Measurements from ENCODE around the gene PPP1R14B.
A peak's percentile ranks its signal among the peaks of the same experiment; 100 is the strongest.

Gene PPP1R14B

GRCh38 chr11:64259533-64260067 lies 12.9 kb upstream of the PPP1R14B start:
- Mint-ChIP-seq H3K36me3 (peaks cover 19% of the 10 kb centered on the region), H3K9me3 (no peaks in the 10 kb centered on the region), H3K4me3 (no peak overlapping the region), H3K27ac (peak overlapping the region; percentile 64), H3K4me1 (peaks cover 9% of the 10 kb centered on the region), H3K27me3 (no peaks in the 10 kb centered on the region)
- DNase-seq (ENCODE audit: low spot score in 2 of 2) (no peak), ATAC-seq (ENCODE audit: low read depth) (no peak)

DNA sequence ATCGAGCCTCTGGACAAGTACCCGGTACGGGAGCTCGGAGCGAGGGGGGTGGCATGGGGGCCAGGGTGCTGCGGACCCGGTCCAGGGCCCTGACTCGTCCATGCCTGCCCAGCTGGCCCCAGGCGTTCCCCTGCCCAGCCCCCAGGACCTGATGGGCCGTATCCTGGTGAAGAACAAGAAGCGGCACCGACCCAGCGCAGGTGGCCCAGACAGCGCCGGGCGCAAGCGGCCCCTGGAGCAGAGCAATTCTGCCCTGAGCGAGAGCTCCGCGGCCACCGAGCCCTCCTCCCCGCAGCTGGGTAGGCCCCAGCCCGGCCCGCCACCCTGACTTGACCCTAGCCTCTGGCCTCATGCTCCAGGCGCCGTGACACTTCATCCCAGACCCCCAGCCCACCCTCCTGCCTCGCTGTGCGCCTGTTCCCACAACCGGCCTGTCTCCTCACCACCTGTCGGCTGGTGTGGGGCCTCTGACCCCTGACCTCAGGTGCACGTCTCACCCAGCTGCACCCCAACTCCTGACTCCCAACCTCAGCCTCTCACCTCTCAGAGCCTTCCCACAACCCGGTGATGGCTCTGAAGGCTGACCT lies 12.3 kb upstream of the PPP1R14B start:
- ATAC-seq (ENCODE audit: low read depth) (no peak), DNase-seq (ENCODE audit: low spot score in 2 of 2) (no peak)
- no peak overlapping the region for H3K4me3 Mint-ChIP-seq
- no peaks in the 10 kb centered on the region for H3K9me3 Mint-ChIP-seq
- H3K27me3 Mint-ChIP-seq = no peaks in the 10 kb centered on the region
- H3K4me1 Mint-ChIP-seq = peaks cover 9% of the 10 kb centered on the region
- peaks cover 19% of the 10 kb centered on the region for H3K36me3 Mint-ChIP-seq
- no peak overlapping the region for H3K27ac Mint-ChIP-seq

- no peaks in the 10 kb centered on the region for H3K27me3 Mint-ChIP-seq
- ATAC-seq (ENCODE audit: low read depth) (no peak), DNase-seq (ENCODE audit: low spot score in 2 of 2) (no peak)
- H3K4me1 Mint-ChIP-seq = peaks cover 9% of the 10 kb centered on the region
- H3K4me3 Mint-ChIP-seq = no peak overlapping the region
- H3K27ac Mint-ChIP-seq = no peak overlapping the region
- H3K36me3 Mint-ChIP-seq = peaks cover 19% of the 10 kb centered on the region
- H3K9me3 Mint-ChIP-seq = no peaks in the 10 kb centered on the region
Observed at GRCh38 chr11:64258356-64258755, 11.6 kb upstream of the PPP1R14B start.

DNA sequence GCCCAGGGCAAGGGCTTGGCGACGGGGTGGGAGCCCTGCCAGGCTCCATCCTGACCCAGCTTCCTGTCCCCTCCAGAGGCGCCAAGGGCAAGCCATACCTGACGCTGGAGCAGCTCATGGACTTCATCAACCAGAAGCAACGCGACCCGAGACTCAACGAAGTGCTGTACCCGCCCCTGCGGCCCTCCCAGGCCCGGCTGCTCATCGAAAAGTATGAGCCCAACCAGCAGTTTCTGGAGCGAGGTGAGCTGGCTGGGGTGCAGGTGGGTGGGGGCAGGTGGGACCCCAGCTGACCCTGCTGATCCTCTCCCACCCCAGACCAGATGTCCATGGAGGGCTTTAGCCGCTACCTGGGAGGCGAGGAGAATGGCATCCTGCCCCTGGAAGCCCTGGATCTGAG lies 9.6 kb upstream of the PPP1R14B start:
- peaks cover 16% of the 10 kb centered on the region for H3K4me1 Mint-ChIP-seq
- ATAC-seq (ENCODE audit: low read depth) (no peak), DNase-seq (ENCODE audit: low spot score in 2 of 2) (no peak)
- H3K4me3 Mint-ChIP-seq = no peak overlapping the region
- no peak overlapping the region for H3K27ac Mint-ChIP-seq
- peaks cover 15% of the 10 kb centered on the region for H3K36me3 Mint-ChIP-seq
- H3K27me3 Mint-ChIP-seq = no peaks in the 10 kb centered on the region
- no peaks in the 10 kb centered on the region for H3K9me3 Mint-ChIP-seq

GRCh38 chr11:64255135-64256128 lies 8.7 kb upstream of the PPP1R14B start:
- H3K36me3 Mint-ChIP-seq = peaks cover 15% of the 10 kb centered on the region
- peaks cover 18% of the 10 kb centered on the region for H3K4me1 Mint-ChIP-seq
- no peaks in the 10 kb centered on the region for H3K27me3 Mint-ChIP-seq
- H3K27ac Mint-ChIP-seq = no peak overlapping the region
- no peak for ATAC-seq (ENCODE audit: low read depth)
- no peaks in the 10 kb centered on the region for H3K9me3 Mint-ChIP-seq
- no peak for DNase-seq (ENCODE audit: low spot score in 2 of 2)
- H3K4me3 Mint-ChIP-seq = no peak overlapping the region

DNA sequence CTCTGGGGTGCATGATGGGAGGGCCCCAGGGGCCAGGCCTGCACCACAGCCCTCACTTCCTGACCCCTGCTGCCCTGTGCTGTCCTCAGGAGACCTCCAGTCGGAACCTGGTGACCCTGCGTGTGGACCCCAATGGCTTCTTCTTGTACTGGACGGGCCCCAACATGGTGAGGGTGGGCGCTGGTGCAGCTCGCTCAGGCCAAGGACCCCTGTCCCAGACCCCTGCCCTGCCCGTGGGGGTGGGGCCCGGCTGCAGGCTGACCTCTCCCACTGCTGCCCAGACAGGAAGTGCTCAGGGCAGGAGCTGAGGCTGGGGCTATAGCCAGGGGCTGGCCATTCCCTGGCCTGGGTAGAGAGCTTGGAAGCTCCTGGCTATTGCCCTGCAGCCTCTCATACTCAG lies 7.6 kb upstream of the PPP1R14B start:
- H3K4me3 Mint-ChIP-seq = no peak overlapping the region
- H3K27ac Mint-ChIP-seq = no peak overlapping the region
- H3K36me3 Mint-ChIP-seq = peaks cover 4% of the 10 kb centered on the region
- H3K27me3 Mint-ChIP-seq = no peaks in the 10 kb centered on the region
- no peak for ATAC-seq (ENCODE audit: low read depth)
- H3K4me1 Mint-ChIP-seq = peaks cover 10% of the 10 kb centered on the region
- H3K9me3 Mint-ChIP-seq = no peaks in the 10 kb centered on the region
- DNase-seq (ENCODE audit: low spot score in 2 of 2) = no peak

DNA sequence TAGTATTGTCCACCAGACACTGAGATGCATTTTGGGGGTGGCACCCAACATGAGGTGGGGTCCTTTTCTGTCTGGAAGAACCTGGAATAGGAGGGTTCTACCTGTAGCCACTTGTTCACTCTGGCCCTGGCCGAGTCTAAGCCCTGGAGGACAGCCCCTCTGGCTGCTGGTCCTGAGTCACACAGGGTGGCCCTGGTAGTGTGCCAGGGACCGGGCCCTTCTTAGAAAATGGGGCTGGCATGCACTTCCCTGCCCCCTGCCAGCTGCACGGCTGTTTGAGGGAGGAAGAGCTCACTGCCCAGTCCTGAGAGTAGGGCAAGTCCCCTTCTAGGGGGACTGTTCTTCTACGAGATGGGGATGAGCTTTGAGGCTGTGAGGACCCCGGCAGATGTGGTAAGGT lies 6.7 kb upstream of the PPP1R14B start:
- no peak overlapping the region for H3K27ac Mint-ChIP-seq
- no peak overlapping the region for H3K4me3 Mint-ChIP-seq
- H3K9me3 Mint-ChIP-seq = no peaks in the 10 kb centered on the region
- H3K4me1 Mint-ChIP-seq = peaks cover 10% of the 10 kb centered on the region
- peaks cover 3% of the 10 kb centered on the region for H3K36me3 Mint-ChIP-seq
- DNase-seq (ENCODE audit: low spot score in 2 of 2) (no peak), ATAC-seq (ENCODE audit: low read depth) (no peak)
- no peaks in the 10 kb centered on the region for H3K27me3 Mint-ChIP-seq

- DNase-seq (ENCODE audit: low spot score in 2 of 2) (no peak), ATAC-seq (ENCODE audit: low read depth) (no peak)
- H3K4me1 Mint-ChIP-seq = peaks cover 10% of the 10 kb centered on the region
- peaks cover 3% of the 10 kb centered on the region for H3K36me3 Mint-ChIP-seq
- H3K27me3 Mint-ChIP-seq = no peaks in the 10 kb centered on the region
- H3K4me3 Mint-ChIP-seq = no peak overlapping the region
- H3K9me3 Mint-ChIP-seq = no peaks in the 10 kb centered on the region
- H3K27ac Mint-ChIP-seq = no peak overlapping the region
Observed at GRCh38 chr11:64253043-64253442, 6.3 kb upstream of the PPP1R14B start.

DNA sequence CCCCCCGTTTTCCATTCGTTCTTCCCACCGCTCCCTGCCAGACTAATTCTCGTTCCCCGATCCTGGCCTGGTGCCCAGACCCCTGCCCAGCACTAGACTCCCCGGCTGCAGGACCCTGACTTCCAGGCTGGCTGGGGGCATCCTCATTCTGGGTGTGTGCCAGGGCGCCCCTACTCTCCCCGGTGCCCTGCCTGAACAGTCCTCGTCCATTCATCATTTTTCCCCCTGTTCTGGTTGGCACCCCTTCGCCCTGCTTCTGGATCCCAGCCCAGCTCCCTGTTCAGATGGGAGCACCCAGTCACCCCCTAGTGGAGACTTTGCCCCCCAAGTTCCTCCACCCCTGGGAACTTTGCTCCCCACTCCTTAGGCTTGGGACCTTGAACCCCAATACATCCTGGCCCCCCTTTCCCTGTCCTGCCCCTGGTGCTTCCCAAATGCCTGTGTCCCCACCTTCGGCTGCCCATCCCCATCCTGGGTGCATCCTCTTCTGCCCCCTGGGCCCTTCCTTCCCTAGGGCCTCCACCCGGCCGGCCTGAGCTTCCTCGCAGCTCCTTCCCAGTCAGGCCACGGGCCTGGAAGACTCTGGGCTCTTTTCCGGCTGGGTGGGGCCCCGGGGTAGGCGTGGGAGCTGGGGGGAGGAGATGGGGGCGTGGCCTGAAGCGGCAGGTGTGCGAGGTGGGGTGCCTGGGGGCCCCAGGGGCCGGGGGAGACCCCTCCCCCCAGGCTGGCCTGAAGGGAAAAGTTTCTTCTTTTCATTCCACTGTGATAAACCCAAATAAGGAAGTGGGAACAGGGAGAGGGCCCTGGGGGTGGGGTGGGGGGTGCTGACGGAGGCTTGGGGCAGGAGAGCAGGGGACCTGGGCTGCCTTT lies 5.5 kb upstream of the PPP1R14B start:
- Mint-ChIP-seq H3K9me3 (no peaks in the 10 kb centered on the region), H3K27ac (peak overlapping the region; percentile 78), H3K36me3 (no peaks in the 10 kb centered on the region), H3K27me3 (no peaks in the 10 kb centered on the region), H3K4me3 (peak overlapping the region; percentile 89), H3K4me1 (peaks cover 12% of the 10 kb centered on the region)
- DNase-seq (ENCODE audit: low spot score in 2 of 2) (no peak), ATAC-seq (ENCODE audit: low read depth) (no peak)

GRCh38 chr11:64251753-64252002 lies 4.9 kb upstream of the PPP1R14B start:
- Mint-ChIP-seq H3K27ac (no peak overlapping the region), H3K27me3 (no peaks in the 10 kb centered on the region), H3K4me1 (peaks cover 12% of the 10 kb centered on the region), H3K36me3 (no peaks in the 10 kb centered on the region), H3K4me3 (peak overlapping the region; percentile 89), H3K9me3 (no peaks in the 10 kb centered on the region)
- ATAC-seq (ENCODE audit: low read depth) (no peak), DNase-seq (ENCODE audit: low spot score in 2 of 2) (no peak)

DNA sequence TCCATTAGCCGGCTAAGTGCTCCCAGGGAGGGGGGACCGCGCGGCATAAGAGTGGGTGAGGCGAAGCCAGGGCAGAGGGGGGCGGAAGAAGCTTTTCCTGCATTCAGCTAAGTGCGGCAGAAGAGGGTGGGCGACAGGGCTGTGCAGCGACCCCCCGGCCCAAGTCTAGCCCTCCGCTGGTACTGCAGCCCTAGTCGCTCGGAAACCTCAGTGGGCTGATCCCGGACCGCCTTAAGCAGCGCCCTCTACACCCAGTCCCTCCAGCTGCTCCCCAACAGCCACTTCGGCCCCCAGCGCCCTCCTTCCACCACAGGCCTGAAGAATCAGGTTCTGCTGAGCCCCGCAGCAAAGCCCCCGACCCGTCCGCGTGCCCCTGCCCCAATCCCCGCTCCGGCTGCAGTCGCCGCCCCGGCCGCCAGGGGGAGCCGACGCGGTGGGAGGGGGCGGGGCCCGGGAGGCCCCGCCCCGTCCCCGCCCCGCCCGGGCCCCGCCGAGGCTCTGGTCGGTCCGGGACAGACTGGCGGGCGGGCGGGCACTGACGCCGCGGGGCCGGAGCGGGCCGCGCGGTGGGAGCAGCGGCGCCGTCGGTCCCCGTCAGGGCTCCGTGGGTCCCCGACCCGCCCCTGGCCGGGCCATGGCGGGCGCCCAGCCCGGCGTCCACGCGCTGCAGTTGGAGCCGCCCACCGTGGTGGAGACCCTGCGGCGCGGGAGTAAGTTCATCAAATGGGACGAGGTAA lies 4.4 kb upstream of the PPP1R14B start, which contains the start of gene PLCB3:
Gene PLCB3, plus strand, starts transcription at position 515 of the 737 bp plus-strand sequence. Its CDS starts 120 bp downstream, at position 635.
- ATAC-seq (ENCODE audit: low read depth) = peak; percentile 57
- Mint-ChIP-seq H3K36me3 (no peaks in the 10 kb centered on the region), H3K4me1 (peaks cover 12% of the 10 kb centered on the region), H3K4me3 (peak within 1 kb of the TSS; percentile 89), H3K27ac (peak within 1 kb of the TSS; percentile 78), H3K27me3 (no peaks in the 10 kb centered on the region), H3K9me3 (no peaks in the 10 kb centered on the region)
- DNase-seq (ENCODE audit: low spot score in 2 of 2) = peak; percentile 65 to 74

- DNase-seq (ENCODE audit: low spot score in 2 of 2) = no peak
- H3K36me3 Mint-ChIP-seq = no peaks in the 10 kb centered on the region
- ATAC-seq (ENCODE audit: low read depth) = no peak
- H3K27ac Mint-ChIP-seq = no peak overlapping the region
- peaks cover 17% of the 10 kb centered on the region for H3K4me1 Mint-ChIP-seq
- no peaks in the 10 kb centered on the region for H3K27me3 Mint-ChIP-seq
- no peaks in the 10 kb centered on the region for H3K9me3 Mint-ChIP-seq
- H3K4me3 Mint-ChIP-seq = peak overlapping the region; percentile 82
Observed at GRCh38 chr11:64250415-64251015, 3.8 kb upstream of the PPP1R14B start.

Measured in memory B cell (primary cell).